ENCODE results near the gene ADO. TPM values are rescaled to one million over a fixed set of nuclear protein-coding genes. Genes with fewer than 3 reads are reported as not detected.

The ADO gene
- total RNA-seq, 1 donor = 25.5 TPM

GRCh38 chr10:62763155-62763554 lies 41.4 kb upstream of the ADO start:
- TF ChIP-seq CTCF (IDR thresholded peaks at IDR 0.05; ENCODE audit: insufficient read depth, low read depth, low read length) = no peak
- no peak overlapping the region for H3K4me3 ChIP-seq (ENCODE audit: low read depth, low read length)
- no peak for DNase-seq (ENCODE audit: low read depth)

GRCh38 chr10:62764011-62764410 lies 40.5 kb upstream of the ADO start:
- TF ChIP-seq CTCF (IDR thresholded peaks at IDR 0.05; ENCODE audit: insufficient read depth, low read depth, low read length) = no peak
- DNase-seq (ENCODE audit: low read depth) = no peak
- H3K4me3 ChIP-seq (ENCODE audit: low read depth, low read length) = no peak overlapping the region

GRCh38 chr10:62765726-62766125 lies 38.8 kb upstream of the ADO start:
- TF ChIP-seq CTCF (IDR thresholded peaks at IDR 0.05; ENCODE audit: insufficient read depth, low read depth, low read length) = no peak
- no peak overlapping the region for H3K4me3 ChIP-seq (ENCODE audit: low read depth, low read length)
- DNase-seq (ENCODE audit: low read depth) = no peak

GRCh38 chr10:62766386-62766785 lies 38.1 kb upstream of the ADO start:
- no peak for DNase-seq (ENCODE audit: low read depth)
- no peak for TF ChIP-seq CTCF (IDR thresholded peaks at IDR 0.05; ENCODE audit: insufficient read depth, low read depth, low read length)
- no peak overlapping the region for H3K4me3 ChIP-seq (ENCODE audit: low read depth, low read length)

- no peak overlapping the region for H3K4me3 ChIP-seq (ENCODE audit: low read depth, low read length)
- DNase-seq (ENCODE audit: low read depth) = peak; percentile 36
- TF ChIP-seq CTCF (IDR thresholded peaks at IDR 0.05; ENCODE audit: insufficient read depth, low read depth, low read length) = no peak
Observed at GRCh38 chr10:62769574-62770242, 34.8 kb upstream of the ADO start.

GRCh38 chr10:62772186-62772974 lies 32.1 kb upstream of the ADO start:
- no peak for TF ChIP-seq CTCF (IDR thresholded peaks at IDR 0.05; ENCODE audit: insufficient read depth, low read depth, low read length)
- DNase-seq (ENCODE audit: low read depth) = no peak
- no peak overlapping the region for H3K4me3 ChIP-seq (ENCODE audit: low read depth, low read length)

Data from fibroblast of villous mesenchyme (primary cell).